Body of pancreas (tissue), 4 donors: ENCODE measurements around the gene ITLN2. TPM values are rescaled to one million over a fixed set of nuclear protein-coding genes. Genes with fewer than 3 reads are reported as not detected.
A peak's percentile ranks its signal among the peaks of the same experiment; 100 is the strongest.
"Not testable (repeated sequence)": the region's sequence is repeated elsewhere in the genome, so short reads cannot be mapped to it uniquely, and the experiment has no call there.

ENCODE experiments used
- ATAC-seq: fragments of 150-250 bp; one replicate; pipeline ENCODE4 v1.9.1; 2016
- DNase-seq, 4 donors: peaks; one replicate each; pipeline ENCODE4 v3.0.0-alpha.2; 2019
- H3K27ac ChIP-seq, 4 donors: fragments of 200-600 bp; sonication (generic); 1 replicate in 3 of 4; 2 replicates in 1 of 4; pipeline versions ENCODE4 v1.5.1 to v1.6.1; 2016 to 2019; ENCODE audit warnings: mild to moderate bottlenecking in 1 of 4, mixed read lengths in 1 of 4, moderate library complexity in 1 of 4
- H3K27me3 ChIP-seq, 2 donors: fragments of 200-600 bp; sonication (generic); one replicate each; pipeline ENCODE4 v1.6.0; 2016; ENCODE audit warnings: mild to moderate bottlenecking in 1 of 2
- H3K36me3 ChIP-seq, 2 donors: fragments of 200-600 bp; sonication (generic); replicated peaks in 1 of 2; 2 replicates each; pipeline ENCODE4 v1.5.1; 2016; ENCODE audit warnings: low read depth in 2 of 2; ENCODE audit not compliant: insufficient read depth in 1 of 2
- H3K4me1 ChIP-seq: fragments of 200-600 bp; sonication (generic); one replicate; pipeline ENCODE4 v1.6.0; 2016
- H3K4me3 ChIP-seq, 2 donors: fragments of 200-600 bp; sonication (generic); 1 replicate in 1 of 2; 2 replicates in 1 of 2; pipeline ENCODE4 v1.5.1; 2016 to 2019
- H3K9me3 ChIP-seq, 3 donors: fragments of 200-600 bp; sonication (generic); 1 replicate in 2 of 3; 2 replicates in 1 of 3; pipeline ENCODE4 v1.5.1; 2016
- POLR2A ChIP-seq, 3 donors: fragments of 450-650 bp; IDR thresholded peaks; one replicate each; pipeline ENCODE4 v1.6.1; 2016; ENCODE audit warnings: antibody characterized with exemption in 3 of 3, mild to moderate bottlenecking in 2 of 3
- WGBS, 2 donors: methylation state at CpG; one replicate each; pipeline ENCODE4 v1.1.5; 2017; 5-methylcytosine and 5-hydroxymethylcytosine counted together
- intact Hi-C: fragments of 100-400 bp; cut with DNase I; formaldehyde crosslinking; loops from one replicate; pipeline ENCODE4 v1.15.1; 2023
- total RNA-seq, 2 donors: library from RNA; depleted of rRNA; stranded (reverse); fragments of >200 nt; gene quantifications; one replicate each; pipeline ENCODE4 v1.1.0, GENCODE V29; 2016
- TF ChIP-seq, protein P1 (sequence below), 7 experiments: fragments of 450-650 bp in 4 of 7; fragments of 200-600 bp in 3 of 7; sonication (generic) in 3 of 7; IDR thresholded peaks; one replicate each; pipeline ENCODE4 v1.5.1; 2016 to 2019; ENCODE audit warnings: antibody characterized with exemption in 7 of 7

The ITLN2 gene
- total RNA-seq, 2 donors from 2014 or later = not detected

DNA sequence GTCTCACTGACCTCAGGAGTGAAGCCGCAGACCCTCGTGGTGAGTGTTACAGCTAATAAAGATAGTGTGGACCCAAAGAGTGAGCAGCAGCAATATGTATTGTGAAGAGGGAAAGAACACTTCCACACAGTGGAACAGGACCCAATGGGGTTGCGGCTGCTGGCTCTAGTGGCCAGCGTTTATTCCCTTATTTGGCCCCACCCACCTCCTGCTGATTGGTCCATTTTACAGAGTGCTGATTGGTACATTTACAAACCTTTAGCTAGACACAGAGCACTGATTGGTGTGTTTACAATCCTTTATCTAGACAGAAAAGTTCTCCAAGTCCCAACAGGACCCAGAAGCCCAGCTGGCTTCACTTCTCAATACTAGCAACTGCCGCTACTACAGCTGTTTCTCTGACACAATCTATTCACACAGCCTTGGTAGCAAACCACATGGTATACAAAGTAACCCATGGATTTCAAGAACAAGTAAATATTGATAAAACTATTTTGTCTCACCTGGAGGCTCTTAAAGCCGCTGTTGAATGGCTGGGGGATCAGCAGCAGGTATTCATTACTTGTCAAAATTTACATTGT, 44.3 kb downstream of the ITLN2 start:
- H3K4me1 ChIP-seq = peaks cover 48% of the 10 kb centered on the region
- H3K9me3 ChIP-seq = no peaks in the 10 kb centered on the region
- ATAC-seq = peak; percentile 67
- 52 to 56% methylated on average over 6 of the region's 6 CpGs for WGBS, 2 donors
- H3K27ac ChIP-seq = peak overlapping the region in 3 of 4 donors; percentile 31 to 68 (median 42)
- no peaks in the 10 kb centered on the region for H3K36me3 ChIP-seq
- intact Hi-C loops = no loop called here
- TF ChIP-seq, protein P1, sequence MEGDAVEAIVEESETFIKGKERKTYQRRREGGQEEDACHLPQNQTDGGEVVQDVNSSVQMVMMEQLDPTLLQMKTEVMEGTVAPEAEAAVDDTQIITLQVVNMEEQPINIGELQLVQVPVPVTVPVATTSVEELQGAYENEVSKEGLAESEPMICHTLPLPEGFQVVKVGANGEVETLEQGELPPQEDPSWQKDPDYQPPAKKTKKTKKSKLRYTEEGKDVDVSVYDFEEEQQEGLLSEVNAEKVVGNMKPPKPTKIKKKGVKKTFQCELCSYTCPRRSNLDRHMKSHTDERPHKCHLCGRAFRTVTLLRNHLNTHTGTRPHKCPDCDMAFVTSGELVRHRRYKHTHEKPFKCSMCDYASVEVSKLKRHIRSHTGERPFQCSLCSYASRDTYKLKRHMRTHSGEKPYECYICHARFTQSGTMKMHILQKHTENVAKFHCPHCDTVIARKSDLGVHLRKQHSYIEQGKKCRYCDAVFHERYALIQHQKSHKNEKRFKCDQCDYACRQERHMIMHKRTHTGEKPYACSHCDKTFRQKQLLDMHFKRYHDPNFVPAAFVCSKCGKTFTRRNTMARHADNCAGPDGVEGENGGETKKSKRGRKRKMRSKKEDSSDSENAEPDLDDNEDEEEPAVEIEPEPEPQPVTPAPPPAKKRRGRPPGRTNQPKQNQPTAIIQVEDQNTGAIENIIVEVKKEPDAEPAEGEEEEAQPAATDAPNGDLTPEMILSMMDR (IDR thresholded peaks at IDR 0.05) = no peak
- TF ChIP-seq POLR2A (IDR thresholded peaks at IDR 0.05) = no peak
- H3K27me3 ChIP-seq = no peaks in the 10 kb centered on the region
- no peak overlapping the region for H3K4me3 ChIP-seq
- peak; percentile 43 to 76 (median 54) for DNase-seq

DNA sequence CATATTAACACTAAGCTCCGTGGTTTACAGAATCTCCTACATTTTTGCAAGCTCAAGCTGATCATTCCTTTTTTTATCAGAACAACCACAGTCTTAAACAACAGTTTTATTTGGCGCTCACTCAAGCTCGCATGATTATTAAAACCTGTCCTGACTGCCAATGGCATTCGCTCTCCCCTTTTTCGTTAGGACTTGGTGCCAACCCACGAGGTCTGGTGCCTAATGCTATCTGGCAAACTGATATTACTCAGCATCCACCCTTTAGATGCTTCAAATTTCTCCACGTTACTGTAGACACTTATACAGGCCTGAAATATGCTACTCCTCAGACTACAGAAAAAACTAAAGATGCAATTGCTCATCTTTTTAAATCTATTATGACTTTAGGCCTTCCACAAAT, 46.6 kb downstream of the ITLN2 start:
- Histone ChIP-seq H3K27me3 (no peaks in the 10 kb centered on the region), H3K9me3 (no peaks in the 10 kb centered on the region), H3K4me1 (peaks cover 54% of the 10 kb centered on the region), H3K27ac (no peak overlapping the region), H3K4me3 (no peak overlapping the region), H3K36me3 (no peaks in the 10 kb centered on the region)
- ATAC-seq (peak; percentile 57), DNase-seq (peak; percentile 51 to 76 (median 63))
- intact Hi-C loops = no loop called here
- TF ChIP-seq, protein P1 (IDR thresholded peaks at IDR 0.05) = no peak
- no peak for TF ChIP-seq POLR2A (IDR thresholded peaks at IDR 0.05)
- WGBS, 2 donors = 28 to 37% methylated on average over 7 of the region's 7 CpGs

DNA sequence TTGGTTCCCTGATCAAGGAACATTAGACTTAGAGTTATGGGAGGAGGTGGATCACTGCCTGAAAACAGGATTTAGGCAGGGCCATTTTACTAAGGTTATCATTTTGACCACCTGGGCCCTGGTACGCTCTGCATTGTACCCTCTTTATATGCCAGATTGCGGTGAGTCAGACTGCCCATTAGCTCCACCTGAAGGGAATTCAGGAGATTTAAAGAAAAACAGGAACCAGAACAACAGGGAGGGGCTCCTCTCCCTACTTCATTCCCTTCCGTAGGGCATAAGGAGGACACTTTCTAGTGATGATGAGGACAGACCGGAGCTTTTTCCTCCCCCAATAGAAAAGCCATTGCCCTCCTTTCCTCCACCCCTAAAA, 49.0 kb downstream of the ITLN2 start:
- ATAC-seq (no peak), DNase-seq (no peak)
- Histone ChIP-seq H3K27ac (peak overlapping the region in 3 of 4 donors; percentile 4 to 18 (median 6)), H3K4me3 (no peak overlapping the region), H3K27me3 (no peaks in the 10 kb centered on the region), H3K9me3 (no peaks in the 10 kb centered on the region), H3K4me1 (peaks cover 31% of the 10 kb centered on the region), H3K36me3 (no peaks in the 10 kb centered on the region)
- TF ChIP-seq POLR2A (IDR thresholded peaks at IDR 0.05) = no peak
- TF ChIP-seq, protein P1 (IDR thresholded peaks at IDR 0.05) = no peak
- intact Hi-C loops = no loop called here
- WGBS, 2 donors = 61 to 77% methylated on average over 4 of the region's 4 CpGs

DNA sequence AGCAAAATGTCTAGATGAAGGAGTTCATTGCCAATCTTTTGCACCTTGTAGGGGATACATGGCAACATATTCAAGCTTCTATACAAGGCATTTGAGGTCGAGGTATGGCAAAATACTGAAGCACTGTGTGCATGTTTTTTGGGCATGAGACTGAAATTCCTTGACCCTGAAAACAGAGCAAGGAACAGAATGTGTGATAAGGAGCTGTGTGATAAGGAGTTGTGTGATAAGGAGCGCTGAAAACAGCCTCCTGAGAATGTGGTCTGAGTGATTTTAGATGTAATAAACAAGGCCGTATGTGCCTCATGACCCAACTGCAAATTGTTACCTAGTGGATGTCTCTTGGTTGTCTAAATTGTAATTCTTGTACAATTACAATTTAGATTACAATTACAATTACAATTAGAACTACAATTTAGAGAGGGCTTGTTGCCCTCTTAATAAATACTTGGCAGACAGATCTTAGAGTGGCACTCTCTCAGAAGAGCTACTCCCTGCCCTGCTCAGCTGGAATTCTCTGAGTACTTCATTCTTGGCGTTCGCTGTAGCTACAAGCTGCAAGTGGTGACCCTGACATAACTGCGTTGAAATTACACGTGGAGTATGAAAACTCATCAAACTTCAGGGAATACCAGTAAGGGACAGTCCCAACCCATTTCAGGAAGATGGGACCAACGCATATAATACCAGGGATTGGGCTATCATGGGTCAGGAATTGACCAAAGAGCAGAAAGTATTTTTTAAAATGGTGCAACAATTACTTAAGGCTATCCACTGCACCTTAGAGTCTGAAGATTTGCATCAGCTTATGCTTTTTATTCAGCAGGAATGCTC, 49.6 kb downstream of the ITLN2 start:
- ATAC-seq (peak; percentile 49), DNase-seq (peak in 1 of 4 donors; percentile 16)
- H3K4me1 ChIP-seq = peaks cover 25% of the 10 kb centered on the region
- WGBS, 2 donors = 38 to 46% methylated on average over 8 of the region's 8 CpGs
- no peak overlapping the region for H3K4me3 ChIP-seq
- H3K27me3 ChIP-seq = no peaks in the 10 kb centered on the region
- intact Hi-C loops = no loop called here
- peak overlapping the region in 3 of 4 donors; percentile 18 to 43 (median 21) for H3K27ac ChIP-seq
- TF ChIP-seq, protein P1 (IDR thresholded peaks at IDR 0.05) = no peak
- TF ChIP-seq POLR2A (IDR thresholded peaks at IDR 0.05) = no peak
- no peaks in the 10 kb centered on the region for H3K36me3 ChIP-seq
- no peaks in the 10 kb centered on the region for H3K9me3 ChIP-seq

DNA sequence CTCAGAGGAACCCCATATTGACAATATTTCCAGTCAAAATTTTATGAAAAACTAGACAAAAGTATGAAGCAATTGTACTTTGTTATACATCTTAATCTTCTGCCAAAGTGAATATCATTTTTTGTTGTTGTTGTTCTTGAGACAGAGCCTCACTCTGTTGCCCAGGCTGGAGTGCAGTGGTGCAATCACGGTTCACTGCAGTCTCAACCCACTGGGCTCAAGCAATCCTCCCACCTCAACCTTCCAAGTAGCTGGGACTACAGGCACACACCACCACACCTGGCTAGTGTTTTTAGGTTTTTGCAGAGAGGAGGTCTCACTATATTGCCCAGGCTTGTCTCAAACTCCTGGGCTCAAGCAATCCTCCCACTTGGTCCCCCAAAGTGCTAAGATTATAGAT, 52.4 kb downstream of the ITLN2 start:
- 60 to 93% methylated on average over 1 of the region's 1 CpG for WGBS, 2 donors
- intact Hi-C loops, H3K4me3 ChIP-seq, ATAC-seq, DNase-seq, H3K9me3 ChIP-seq, H3K27ac ChIP-seq, H3K27me3 ChIP-seq, H3K36me3 ChIP-seq: not testable (repeated sequence)
- peaks cover 17% of the 10 kb centered on the region for H3K4me1 ChIP-seq
